HG02884 (cell line): ENCODE data around the gene HIRIP3.

Experiments
- ATAC-seq: cut with Tn5 transposase; IDR thresholded peaks from one replicate; pipeline ENCODE4 v1.9.1; 2021; ENCODE audit warnings: mild to moderate bottlenecking, moderate library complexity; ENCODE audit not compliant: unreplicated experiment

The HIRIP3 gene

GRCh38 chr16:29984137-29984763 lies 11.2 kb downstream of the HIRIP3 start:
- ATAC-seq: no peak

DNA sequence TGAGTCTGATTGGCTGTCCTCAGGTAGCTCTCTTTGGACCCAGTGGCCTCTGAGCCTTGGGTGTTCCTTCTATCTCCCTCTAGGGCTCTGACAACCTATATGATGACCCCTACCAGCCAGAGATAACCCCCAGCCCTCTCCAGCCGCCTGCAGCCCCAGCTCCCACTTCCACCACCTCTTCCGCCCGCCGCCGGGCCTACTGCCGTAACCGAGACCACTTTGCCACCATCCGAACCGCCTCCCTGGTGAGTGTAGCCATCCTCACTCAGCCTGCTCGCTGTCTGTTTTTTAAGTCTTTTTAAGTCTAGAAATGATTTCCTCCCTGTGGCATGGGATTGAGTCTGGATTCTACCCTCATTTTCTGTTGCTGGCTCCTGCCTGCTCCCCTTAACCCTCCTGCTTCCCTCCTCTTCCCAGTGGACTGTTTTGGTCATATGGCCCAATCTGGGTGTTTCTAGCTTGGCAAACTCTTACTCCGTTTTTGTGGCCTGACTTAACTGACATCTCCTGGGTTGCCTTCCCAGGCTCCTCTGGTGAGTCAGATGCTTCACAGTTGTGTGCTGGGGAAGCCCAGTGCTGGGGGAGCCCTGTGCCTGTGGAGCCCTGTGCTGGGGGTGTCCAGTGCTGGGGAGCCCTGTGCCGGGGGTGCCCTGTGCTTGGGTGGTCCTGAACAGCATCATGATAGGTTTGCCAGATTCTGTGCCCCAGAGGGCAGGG lies 11.8 kb downstream of the HIRIP3 start:
- no peak for ATAC-seq

- no peak for ATAC-seq
Observed at GRCh38 chr16:29982560-29983419, 12.6 kb downstream of the HIRIP3 start.

DNA sequence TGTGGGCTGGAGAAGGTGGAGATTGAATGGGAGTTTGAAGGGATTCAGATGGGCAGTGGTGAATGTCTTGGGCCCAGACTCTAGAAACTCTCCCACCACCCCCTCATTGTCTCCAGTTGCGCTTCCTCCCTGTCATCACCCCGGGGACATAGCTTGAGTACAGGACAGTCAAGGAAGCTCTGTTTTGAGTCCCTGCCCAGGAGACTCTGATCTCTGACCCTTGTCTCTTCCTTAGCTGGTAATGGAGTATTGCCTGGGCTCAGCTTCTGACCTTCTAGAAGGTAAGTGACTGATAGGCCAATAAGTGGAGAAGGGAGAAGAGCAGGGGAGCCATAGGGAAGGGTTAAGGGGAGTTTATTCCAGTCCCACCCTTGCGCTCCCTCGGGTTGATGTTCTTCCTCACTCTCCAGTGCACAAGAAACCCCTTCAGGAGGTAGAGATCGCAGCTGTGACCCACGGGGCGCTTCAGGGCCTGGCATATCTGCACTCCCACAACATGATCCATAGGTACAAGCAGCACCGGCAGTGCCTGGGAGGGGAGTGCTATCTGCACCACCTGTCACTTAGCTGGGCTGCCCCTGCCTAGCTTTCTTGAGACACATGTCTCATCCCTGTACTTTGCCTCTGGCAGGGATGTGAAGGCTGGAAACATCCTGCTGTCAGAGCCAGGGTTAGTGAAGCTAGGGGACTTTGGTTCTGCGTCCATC lies 16.7 kb downstream of the HIRIP3 start:
- no peak for ATAC-seq

GRCh38 chr16:29978081-29978480 lies 17.3 kb downstream of the HIRIP3 start:
- no peak for ATAC-seq

- ATAC-seq: no peak
Observed at GRCh38 chr16:29977063-29977825, 18.2 kb downstream of the HIRIP3 start.

- ATAC-seq: no peak
Observed at GRCh38 chr16:29975811-29976511, 19.5 kb downstream of the HIRIP3 start.

DNA sequence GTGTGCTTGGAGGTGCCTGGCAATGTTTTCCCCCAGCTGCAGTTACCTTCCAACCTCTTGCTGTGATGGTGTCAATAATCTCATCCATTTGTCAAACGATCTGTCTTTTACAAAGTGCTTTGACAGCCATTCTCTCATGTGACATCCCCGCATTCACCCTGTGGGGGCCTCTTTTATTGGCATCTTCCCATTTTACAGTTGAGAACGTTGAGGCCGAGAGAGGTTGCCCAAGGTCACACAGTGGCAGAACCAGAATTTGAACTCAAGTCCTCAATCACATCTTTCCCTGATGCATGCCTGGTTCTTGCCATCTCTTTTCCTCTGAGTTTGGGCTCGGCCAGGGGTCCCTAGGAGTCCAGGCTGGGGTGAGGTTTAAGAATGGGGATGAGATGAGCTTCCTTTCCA lies 20.3 kb downstream of the HIRIP3 start:
- ATAC-seq: no peak

- no peak for ATAC-seq
Observed at GRCh38 chr16:29974291-29975133, 20.9 kb downstream of the HIRIP3 start.

DNA sequence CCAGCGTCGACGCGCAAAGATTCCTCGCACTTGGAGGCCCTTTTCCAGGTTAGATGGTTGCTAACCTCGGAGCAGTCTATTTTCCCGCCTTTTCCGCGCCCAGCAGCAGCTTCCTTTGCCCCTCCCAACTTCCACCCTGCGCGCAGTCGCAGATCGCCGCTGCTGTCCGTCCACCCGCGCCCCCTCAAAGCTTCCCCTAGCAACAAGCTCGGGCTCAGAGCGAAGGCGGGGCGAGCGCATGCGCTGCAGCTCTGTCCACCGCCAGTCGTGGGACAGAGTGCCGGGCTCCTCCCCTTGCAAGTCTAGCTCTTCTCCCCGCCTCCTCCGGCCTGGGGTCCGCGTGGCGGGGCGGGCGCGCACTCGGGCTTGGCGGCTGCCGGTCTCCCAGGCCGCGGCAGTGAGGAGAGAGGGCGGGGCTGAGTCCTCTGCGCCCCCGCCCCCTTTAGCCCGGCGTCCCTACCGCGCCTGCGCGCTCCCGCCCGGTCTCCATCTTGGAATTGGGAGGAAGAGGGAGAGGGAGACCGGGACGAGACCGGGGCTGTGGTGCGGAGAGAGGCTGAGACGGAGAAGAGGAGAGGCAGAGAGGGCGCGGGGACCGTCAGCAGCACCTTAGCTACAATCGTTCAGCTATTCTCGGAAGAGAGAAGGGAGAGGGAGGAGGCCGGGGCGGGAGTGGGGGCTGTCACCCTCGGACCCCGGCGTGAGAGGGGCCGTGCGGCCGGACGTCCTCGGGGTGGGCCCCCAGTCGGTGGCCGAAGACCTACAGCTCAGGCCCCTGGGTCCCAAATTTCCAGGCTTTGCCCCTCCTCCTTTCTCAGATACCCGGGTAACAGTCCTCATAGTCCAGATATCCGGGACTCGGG lies 21.8 kb downstream of the HIRIP3 start, which contains the start of gene TAOK2:
Gene TAOK2, plus strand, starts transcription at position 485 of the 863 bp plus-strand sequence. CDS start 3,905 bp downstream, outside the sequence.
- ATAC-seq: peak; percentile 79

GRCh38 chr16:29972992-29973383 lies 22.4 kb downstream of the HIRIP3 start:
- no peak for ATAC-seq

DNA sequence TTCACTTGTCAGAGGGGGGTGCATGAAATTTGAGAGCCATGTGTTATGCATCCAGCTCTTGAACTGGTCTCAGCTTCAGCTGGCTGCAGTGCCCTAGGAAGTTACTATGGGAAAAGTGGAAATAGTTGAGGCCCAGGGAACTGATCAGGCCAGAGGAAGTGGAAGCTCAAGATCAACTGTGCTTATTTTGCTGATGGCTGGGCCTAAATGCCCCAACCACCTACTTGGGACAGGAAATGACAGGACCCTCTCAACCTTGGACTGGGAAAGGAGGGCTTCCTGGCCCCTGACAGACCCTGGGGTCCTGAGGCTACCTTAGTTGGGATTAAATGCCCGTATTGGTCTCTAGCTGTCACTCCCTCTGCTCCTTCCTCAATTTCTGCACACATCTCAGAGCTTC lies 22.9 kb downstream of the HIRIP3 start:
- no peak for ATAC-seq

GRCh38 chr16:29971304-29971703 lies 24.1 kb downstream of the HIRIP3 start:
- no peak for ATAC-seq

DNA sequence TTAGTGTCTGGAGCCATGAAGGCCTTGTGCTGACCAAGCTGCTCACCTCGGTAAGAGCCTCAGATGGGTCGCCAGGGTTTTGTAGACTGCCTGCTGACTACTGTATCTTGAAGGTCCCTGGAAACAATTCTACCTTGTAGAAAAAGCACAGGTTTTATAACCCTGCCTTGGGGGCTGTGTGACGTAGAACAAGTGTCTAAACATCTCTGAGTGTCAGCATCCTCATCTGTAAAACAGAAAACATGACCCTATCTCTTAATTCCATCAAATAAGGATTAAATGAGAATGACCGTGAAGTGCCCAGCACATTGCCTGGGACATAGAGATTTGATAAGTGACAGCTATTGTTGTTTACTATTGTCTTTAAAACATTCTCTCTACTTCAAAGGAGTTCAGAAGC lies 27.2 kb downstream of the HIRIP3 start:
- no peak for ATAC-seq

DNA sequence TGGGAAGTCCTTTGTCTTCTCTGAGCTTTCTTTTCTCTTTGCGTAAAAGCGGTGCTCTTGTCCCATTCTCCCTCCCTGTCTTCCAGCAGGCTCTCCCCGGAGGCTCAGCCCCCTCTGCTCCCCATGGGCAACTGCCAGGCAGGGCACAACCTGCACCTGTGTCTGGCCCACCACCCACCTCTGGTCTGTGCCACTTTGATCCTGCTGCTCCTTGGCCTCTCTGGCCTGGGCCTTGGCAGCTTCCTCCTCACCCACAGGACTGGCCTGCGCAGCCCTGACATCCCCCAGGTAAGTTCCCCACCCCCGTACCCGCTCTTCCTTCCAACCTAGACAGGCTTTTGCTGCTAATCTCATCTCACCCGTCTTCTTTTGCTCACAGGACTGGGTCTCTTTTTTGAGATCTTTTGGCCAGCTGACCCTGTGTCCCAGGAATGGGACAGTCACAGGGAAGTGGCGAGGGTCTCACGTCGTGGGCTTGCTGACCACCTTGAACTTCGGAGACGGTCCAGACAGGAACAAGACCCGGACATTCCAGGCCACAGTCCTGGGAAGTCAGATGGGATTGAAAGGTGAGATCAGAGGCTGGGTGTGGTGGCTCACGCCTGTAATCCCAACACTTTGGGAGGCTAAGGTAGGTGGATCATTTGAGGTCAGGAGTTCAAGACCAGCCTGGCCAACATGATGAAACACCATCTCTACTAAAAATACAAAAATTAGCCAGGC lies 32.2 kb downstream of the HIRIP3 start:
- no peak for ATAC-seq

- no peak for ATAC-seq
Observed at GRCh38 chr16:29962344-29962994, 32.9 kb downstream of the HIRIP3 start.
